OCI-LY3 (cell line): ENCODE results near the gene HLA-DQA1.

Experiments
- H2AFZ ChIP-seq: fragments of 200-600, 300-600 bp; shearing (Covaris generic); 2 replicates; pipeline ENCODE4 v1.6.0; 2014; ENCODE audit warnings: antibody characterized with exemption, low read depth, low read length
- H3K27ac ChIP-seq: fragments of 200-600, 300-600 bp; sonication (generic); 2 replicates; pipeline ENCODE4 v1.5.1; 2014; ENCODE audit warnings: mild to moderate bottlenecking, low read length, moderate library complexity, mixed read lengths
- H3K27me3 ChIP-seq: fragments of 200-600, 300-600 bp; sonication (generic); 2 replicates; pipeline ENCODE4 v1.6.1; 2014; ENCODE audit warnings: low read depth, low read length, mixed read lengths
- H3K36me3 ChIP-seq: fragments of 200-600, 300-600 bp; sonication (generic); replicated peaks from 2 replicates; pipeline ENCODE3; 2014; ENCODE audit warnings: low read depth, low read length, mixed read lengths
- H3K4me1 ChIP-seq: fragments of 300-600, 200-600 bp; sonication (generic); 2 replicates; pipeline ENCODE4 v1.6.1; 2014; ENCODE audit warnings: low read length, mixed read lengths
- H3K4me2 ChIP-seq: fragments of 200-600, 300-600 bp; sonication (generic); 2 replicates; pipeline ENCODE4 v1.6.1; 2014; ENCODE audit warnings: low read length, mixed read lengths
- H3K4me3 ChIP-seq: fragments of 300-600, 200-600 bp; sonication (generic); 2 replicates; pipeline ENCODE4 v1.5.1; 2014; ENCODE audit warnings: antibody characterized with exemption, mild to moderate bottlenecking, low read length, moderate library complexity
- H3K79me2 ChIP-seq: fragments of 300-600, 200-600 bp; shearing (Covaris generic); 2 replicates; pipeline ENCODE4 v1.6.1; 2014; ENCODE audit warnings: mild to moderate bottlenecking, low read length, mixed read lengths
- H3K9ac ChIP-seq: fragments of 300-600, 200-600 bp; shearing (Covaris generic); 2 replicates; pipeline ENCODE4 v1.6.0; 2014; ENCODE audit warnings: mild to moderate bottlenecking, low read length, moderate library complexity
- H3K9me3 ChIP-seq: fragments of 200-600, 300-600 bp; shearing (Covaris generic); 2 replicates; pipeline ENCODE4 v1.6.1; 2014; ENCODE audit warnings: low read length, mixed read lengths; ENCODE audit not compliant: insufficient read depth
- H4K20me1 ChIP-seq: fragments of 200-600, 300-600 bp; sonication (generic); 2 replicates; pipeline ENCODE4 v1.6.1; 2016; ENCODE audit warnings: low read length, mixed read lengths; ENCODE audit not compliant: insufficient read depth
- CTCF ChIP-seq: fragments of 200-600, 300-600 bp; sonication (generic); IDR thresholded peaks from 2 replicates; pipeline ENCODE4 v1.5.1; 2014; ENCODE audit warnings: antibody characterized with exemption, low read length, low read depth
- EZH2phosphoT487 ChIP-seq: fragments of 200-600 bp; shearing (Covaris generic); IDR thresholded peaks from 2 replicates; pipeline ENCODE4 v1.6.1; 2018; ENCODE audit warnings: antibody characterized with exemption, mixed run types, low read depth

Gene HLA-DQA1

GRCh38 chr6:32637883-32638282, 677 bp downstream of the HLA-DQA1 start:
- Histone ChIP-seq H3K36me3 (no peaks in the 10 kb centered on the region), H3K27me3 (no peaks in the 10 kb centered on the region), H4K20me1 (0 out of 2 replicates have a peak, but pooled peaks cover 4% of the 10 kb centered on the region), H3K4me1 (peaks cover 28% of the 10 kb centered on the region), H3K9ac (peak overlapping the region; percentile 68), H3K9me3 (no peaks in the 10 kb centered on the region), H3K4me2 (peak overlapping the region; percentile 49; the same call in 1 of the 2 replicates), H3K27ac (peak overlapping the region; percentile 67), H3K79me2 (peaks cover 26% of the 10 kb centered on the region), H3K4me3 (peak overlapping the region; percentile 73), H2AFZ (no peak overlapping the region)
- TF ChIP-seq EZH2phosphoT487 (no peak), CTCF (no peak)

- no peak for TF ChIP-seq EZH2phosphoT487
- TF ChIP-seq CTCF: no peak
- no peaks in the 10 kb centered on the region for H3K27me3 ChIP-seq
- no peak overlapping the region for H3K4me2 ChIP-seq
- 0 out of 2 replicates have a peak, but pooled peaks cover 4% of the 10 kb centered on the region for H4K20me1 ChIP-seq
- H3K27ac ChIP-seq: no peak overlapping the region
- H3K4me1 ChIP-seq: peaks cover 20% of the 10 kb centered on the region
- no peaks in the 10 kb centered on the region for H3K36me3 ChIP-seq
- H3K4me3 ChIP-seq: no peak overlapping the region
- H2AFZ ChIP-seq: no peak overlapping the region
- no peak overlapping the region for H3K9ac ChIP-seq
- H3K79me2 ChIP-seq: peaks cover 26% of the 10 kb centered on the region
- no peaks in the 10 kb centered on the region for H3K9me3 ChIP-seq
Measured at GRCh38 chr6:32638532-32639219, 1.5 kb downstream of the HLA-DQA1 start.

- no peak overlapping the region for H3K27ac ChIP-seq
Measured at GRCh38 chr6:32639440-32640394, 2.5 kb downstream of the HLA-DQA1 start.

More at GRCh38 chr6:32639440-32640394, 2.5 kb downstream of the HLA-DQA1 start:
- Histone ChIP-seq H3K4me2 (peak overlapping the region; percentile 14; the same call in 1 of the 2 replicates), H3K9ac (no peak overlapping the region), H3K79me2 (peaks cover 26% of the 10 kb centered on the region), H3K36me3 (no peaks in the 10 kb centered on the region), H3K9me3 (no peaks in the 10 kb centered on the region), H3K27me3 (no peaks in the 10 kb centered on the region), H2AFZ (no peak overlapping the region), H3K4me3 (no peak overlapping the region; the same call in 1 of the 2 replicates), H4K20me1 (0 out of 2 replicates have a peak, but pooled peaks cover 4% of the 10 kb centered on the region), H3K4me1 (peaks cover 13% of the 10 kb centered on the region)
- TF ChIP-seq CTCF: no peak
- no peak for TF ChIP-seq EZH2phosphoT487
